Calu3 (cell line): Measurements from ENCODE around the gene RFT1. TPM values are rescaled to one million over a fixed set of nuclear protein-coding genes. Genes with fewer than 3 reads are reported as not detected.

Source experiments
- BruUV-seq: library from RNA; stranded (reverse); fragments of 400-500 nt; replicated peaks from 2 replicates; lab custom pipeline; 2021; lab: Mats Ljungman, UMichigan
- CTCF ChIA-PET: fragments of 300-600 bp; sonication (Branson Sonifier 250); formaldehyde crosslinking; loops from one replicate; lab custom pipeline; 2022; ENCODE audit warnings: antibody characterized with exemption; lab: Charles Lee
- DNase-seq: peaks from one replicate; pipeline ENCODE4 v3.0.0; 2022
- H3K27ac Mint-ChIP-seq: one replicate; pipeline ENCODE4 v1.8.0; 2022; ENCODE audit warnings: mixed read lengths; ENCODE audit not compliant: unreplicated experiment
- H3K27me3 Mint-ChIP-seq: one replicate; pipeline ENCODE4 v1.8.0; 2022; ENCODE audit warnings: mixed read lengths; ENCODE audit not compliant: unreplicated experiment
- H3K36me3 Mint-ChIP-seq: one replicate; pipeline ENCODE4 v1.8.0; 2022; ENCODE audit warnings: mild to moderate bottlenecking, moderate library complexity, mixed read lengths; ENCODE audit not compliant: insufficient read depth, unreplicated experiment
- H3K4me1 Mint-ChIP-seq: one replicate; pipeline ENCODE4 v1.8.0; 2022; ENCODE audit warnings: mild to moderate bottlenecking, low read depth, mixed read lengths; ENCODE audit not compliant: unreplicated experiment
- H3K4me3 Mint-ChIP-seq: one replicate; pipeline ENCODE4 v1.8.0; 2022; ENCODE audit warnings: mild to moderate bottlenecking, low read depth, moderate library complexity, mixed read lengths; ENCODE audit not compliant: unreplicated experiment
- H3K9me3 Mint-ChIP-seq: one replicate; pipeline ENCODE4 v1.8.0; 2022; ENCODE audit warnings: low read depth, mixed read lengths; ENCODE audit not compliant: unreplicated experiment
- CTCF ChIP-seq: fragments of 200-600 bp; IDR thresholded peaks from one replicate; pipeline ENCODE4 v1.8.0; 2022; ENCODE audit warnings: antibody characterized with exemption; ENCODE audit not compliant: unreplicated experiment
- intact Hi-C: fragments of 100-400 bp; cut with micrococcal nuclease; formaldehyde crosslinking; loops from one replicate; pipeline ENCODE4 v1.10.0; 2022; ENCODE audit not compliant: unreplicated experiment
- total RNA-seq: library from RNA; stranded (reverse); gene quantifications from 2 replicates; pipeline ENCODE4 v1.2.3, GENCODE V29; 2022

Gene RFT1
- total RNA-seq, 1 experiment from 2014 or later: 35.0 TPM

DNA sequence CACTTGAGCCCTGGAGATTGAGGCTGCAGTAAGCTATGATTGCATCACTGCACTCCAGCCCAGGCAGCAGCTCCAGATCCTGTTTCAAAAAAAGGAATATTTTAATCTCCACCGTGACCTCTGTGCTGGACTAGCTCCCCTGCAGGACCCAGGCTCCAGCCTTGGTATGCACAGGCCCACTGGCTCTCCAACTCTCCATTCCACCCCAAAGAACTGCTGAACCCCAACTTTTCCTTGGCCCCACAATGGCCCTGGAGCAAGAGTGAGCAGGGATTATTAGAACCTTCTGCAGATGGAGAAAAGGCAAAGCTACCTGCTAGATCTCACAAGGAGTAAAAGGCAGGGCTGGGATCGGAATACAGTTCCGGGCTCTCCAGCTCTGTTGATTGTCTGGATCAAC lies 51.6 kb downstream of the RFT1 start:
- intact Hi-C loops: loop anchor here (10.0 kb wide), 1 partner anchor 144 kb away; no protein-coding TSS in a partner anchor
- no peak for TF ChIP-seq CTCF
- no TSS peak for BruUV-seq
- H3K9me3 Mint-ChIP-seq: no peaks in the 10 kb centered on the region
- no peak overlapping the region for H3K4me3 Mint-ChIP-seq
- CTCF ChIA-PET: no interaction called here
- H3K27ac Mint-ChIP-seq: no peak overlapping the region
- DNase-seq: no peak
- H3K27me3 Mint-ChIP-seq: no peaks in the 10 kb centered on the region
- H3K36me3 Mint-ChIP-seq: peaks cover 5% of the 10 kb centered on the region
- H3K4me1 Mint-ChIP-seq: peaks cover under 1% of the 10 kb centered on the region

DNA sequence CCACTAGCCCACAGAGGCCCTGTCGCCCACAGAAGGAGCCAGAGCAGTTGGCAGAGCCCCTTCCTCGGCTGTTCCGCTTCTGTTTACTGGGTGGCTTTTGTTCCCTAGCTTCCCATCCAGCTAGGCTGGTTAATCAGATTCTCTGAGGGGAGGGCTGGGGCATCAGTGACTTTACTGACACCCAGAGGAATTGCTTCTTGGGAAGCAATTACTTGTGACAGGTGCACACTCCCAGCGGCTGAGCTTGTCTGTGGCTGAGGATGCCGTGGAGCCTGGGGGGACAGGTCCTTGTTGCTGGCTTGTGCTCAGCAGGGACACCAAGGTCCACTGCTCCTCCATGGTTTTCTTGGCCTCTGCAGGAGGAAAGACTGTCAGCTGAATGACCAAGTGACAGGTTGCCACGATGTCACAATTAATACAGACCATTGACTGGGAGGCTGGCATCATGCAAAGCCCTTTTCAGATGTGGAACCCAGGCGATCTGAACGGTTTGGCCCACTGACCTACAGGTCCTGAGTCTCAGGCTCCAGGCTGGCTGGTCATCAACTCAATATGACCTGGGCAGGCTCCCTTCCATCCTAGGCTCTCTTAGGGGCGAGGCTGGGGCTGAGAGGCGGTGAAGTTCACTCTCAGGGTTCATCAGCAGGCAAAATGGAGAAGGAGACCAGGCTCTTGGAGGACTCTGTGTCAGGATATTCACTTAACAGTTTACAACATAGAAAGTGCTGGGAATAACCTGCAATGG lies 52.6 kb downstream of the RFT1 start:
- intact Hi-C loops: loop anchor here (10.0 kb wide), 1 partner anchor 143 kb away; no protein-coding TSS in a partner anchor
- H3K4me1 Mint-ChIP-seq: peaks cover 11% of the 10 kb centered on the region
- no peak overlapping the region for H3K4me3 Mint-ChIP-seq
- CTCF ChIA-PET: interaction anchor here (0.5 kb wide), 1 partner anchor 144 kb away, joined by 4 read pairs; no protein-coding TSS in a partner anchor
- no peak for TF ChIP-seq CTCF
- no peak overlapping the region for H3K27ac Mint-ChIP-seq
- peaks cover 9% of the 10 kb centered on the region for H3K36me3 Mint-ChIP-seq
- no peaks in the 10 kb centered on the region for H3K9me3 Mint-ChIP-seq
- no peak for DNase-seq
- H3K27me3 Mint-ChIP-seq: no peaks in the 10 kb centered on the region
- no TSS peak for BruUV-seq

DNA sequence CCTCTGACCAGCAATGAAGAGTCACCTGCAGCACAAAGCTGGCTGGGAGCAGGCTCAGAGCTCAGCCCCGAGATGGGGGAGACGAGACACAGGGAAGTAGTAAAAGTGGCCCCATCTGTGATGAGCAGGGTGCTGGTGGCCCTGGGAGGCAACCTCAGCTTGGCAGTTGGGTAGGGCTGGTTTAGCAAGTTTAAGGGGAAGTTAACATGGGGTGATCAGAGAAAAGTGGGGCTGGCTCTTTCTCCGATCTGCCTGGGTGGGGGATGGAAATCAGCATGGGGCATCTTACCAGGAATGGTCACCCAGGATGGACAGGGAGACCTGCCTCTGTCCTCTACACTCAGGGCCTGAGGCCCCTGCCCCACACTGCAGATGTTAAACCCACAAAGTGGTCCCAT lies 54.5 kb downstream of the RFT1 start:
- Mint-ChIP-seq H3K9me3 (no peaks in the 10 kb centered on the region), H3K4me3 (no peak overlapping the region), H3K4me1 (peaks cover 15% of the 10 kb centered on the region), H3K27me3 (no peaks in the 10 kb centered on the region), H3K27ac (no peak overlapping the region), H3K36me3 (peaks cover 13% of the 10 kb centered on the region)
- intact Hi-C loops: loop anchor here (10.0 kb wide), 1 partner anchor 141 kb away; no protein-coding TSS in a partner anchor
- CTCF ChIA-PET: no interaction called here
- no TSS peak for BruUV-seq
- TF ChIP-seq CTCF: no peak
- no peak for DNase-seq

- TF ChIP-seq CTCF: no peak
- CTCF ChIA-PET: no interaction called here
- no peak overlapping the region for H3K27ac Mint-ChIP-seq
- H3K4me1 Mint-ChIP-seq: peaks cover 15% of the 10 kb centered on the region
- intact Hi-C loops: loop anchor here (5.0 to 10.0 kb wide), 2 partner anchors 140 to 333 kb away; no protein-coding TSS in a partner anchor
- BruUV-seq: no TSS peak
- DNase-seq: no peak
- no peaks in the 10 kb centered on the region for H3K27me3 Mint-ChIP-seq
- no peak overlapping the region for H3K4me3 Mint-ChIP-seq
- peaks cover 13% of the 10 kb centered on the region for H3K36me3 Mint-ChIP-seq
- no peaks in the 10 kb centered on the region for H3K9me3 Mint-ChIP-seq
These were observed 55.2 kb downstream of the RFT1 start for GRCh38 chr3:53074761-53075742.
